NT2/D1 (cell line): ENCODE measurements around the gene NACC2.

ENCODE experiments used
- SUZ12 ChIP-seq: IDR thresholded peaks from 2 replicates; pipeline ENCODE4 v1.6.1; 2011; ENCODE audit not compliant: insufficient read length, insufficient read depth; ENCODE audit errors: extremely low read depth
- YY1 ChIP-seq: IDR thresholded peaks from 2 replicates; pipeline ENCODE4 v1.6.1; 2011; ENCODE audit not compliant: insufficient read length, insufficient read depth

DNA sequence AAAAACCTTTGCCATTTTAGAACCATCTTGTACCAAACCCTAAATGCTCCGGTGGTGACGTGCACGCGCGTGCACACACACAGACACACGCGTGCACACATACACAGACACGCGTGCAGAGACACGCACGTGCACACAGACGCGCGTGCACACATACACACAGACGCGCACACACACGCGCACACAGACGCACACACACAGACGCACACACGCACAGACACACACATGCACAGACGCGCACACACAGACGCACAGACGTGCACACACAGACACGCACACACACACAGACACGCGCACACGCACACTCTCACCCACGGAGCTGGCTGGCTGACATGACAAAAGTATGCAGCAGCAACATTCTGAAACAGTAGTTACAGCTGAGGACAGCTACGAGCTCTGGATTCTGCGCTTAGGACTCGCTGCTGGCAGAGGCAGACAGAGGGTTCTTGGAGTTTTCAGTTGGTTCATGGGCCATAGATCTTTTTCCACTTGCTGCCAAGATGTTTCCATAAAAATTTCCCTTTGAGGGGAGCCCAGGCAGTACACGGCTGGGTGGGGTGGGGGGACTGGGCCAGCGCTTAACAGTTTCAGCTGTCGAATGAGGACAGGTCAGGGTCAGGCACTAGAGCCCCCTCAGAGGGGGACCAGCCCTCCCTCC lies 87.7 kb downstream of the NACC2 start:
- no peak for TF ChIP-seq SUZ12
- TF ChIP-seq YY1 = no peak
